Neural cell (in vitro differentiated cells): ENCODE measurements around the gene KLC1. TPM values are rescaled to one million over a fixed set of nuclear protein-coding genes. Genes with fewer than 3 reads are reported as not detected.

Experiments used
- H2AFZ ChIP-seq: fragments of 200-600, 300-800 bp; sonication (generic), shearing (Covaris generic); 2 replicates; pipeline ENCODE4 v1.6.0; 2014; ENCODE audit warnings: low read depth, mild to moderate bottlenecking, antibody characterized with exemption, low read length, moderate library complexity
- H3F3A ChIP-seq: fragments of 200-600 bp; shearing (Covaris generic); 2 replicates; pipeline ENCODE4 v1.6.1; 2016; ENCODE audit warnings: mild to moderate bottlenecking, moderate library complexity, mixed read lengths, antibody characterized with exemption, low read length; ENCODE audit not compliant: insufficient read depth, poor library complexity, severe bottlenecking
- H3K27ac ChIP-seq: fragments of 200-600, 300-800 bp; sonication (generic), shearing (Covaris generic); 2 replicates; pipeline ENCODE4 v1.5.1; 2014; ENCODE audit warnings: mild to moderate bottlenecking, low read length, moderate library complexity
- H3K27me3 ChIP-seq: fragments of 300-800, 200-600 bp; sonication (generic), shearing (Covaris generic); 2 replicates; pipeline ENCODE4 v1.6.0; 2014; ENCODE audit warnings: mild to moderate bottlenecking, low read depth, low read length, moderate library complexity; ENCODE audit not compliant: insufficient read depth
- H3K36me3 ChIP-seq: fragments of 300-800, 200-600 bp; sonication (generic), shearing (Covaris generic); 2 replicates; pipeline ENCODE4 v1.5.1; 2014; ENCODE audit warnings: mild to moderate bottlenecking, antibody characterized with exemption, low read length, moderate library complexity; ENCODE audit not compliant: insufficient read depth
- H3K4me2 ChIP-seq: fragments of 300-800, 200-600 bp; sonication (generic), shearing (Covaris generic); 2 replicates; pipeline ENCODE4 v1.6.0; 2014; ENCODE audit warnings: mild to moderate bottlenecking, low read length
- H3K4me3 ChIP-seq: fragments of 300-800, 200-600 bp; sonication (generic), shearing (Covaris generic); 2 replicates; pipeline ENCODE4 v1.5.1; 2014; ENCODE audit warnings: mild to moderate bottlenecking, low read length, moderate library complexity
- H3K79me2 ChIP-seq: fragments of 200-600 bp; shearing (Covaris generic); replicated peaks from 2 replicates; pipeline ENCODE4 v1.6.0; 2014; ENCODE audit warnings: mild to moderate bottlenecking, low read length, moderate library complexity; ENCODE audit not compliant: insufficient read depth
- H3K9ac ChIP-seq: fragments of 300-800, 200-600 bp; sonication (generic), shearing (Covaris generic); 2 replicates; pipeline ENCODE4 v1.6.1; 2016; ENCODE audit warnings: mild to moderate bottlenecking, low read length, mixed read lengths
- H3K9me2 ChIP-seq: fragments of 200-600 bp; shearing (Covaris generic); 2 replicates; pipeline ENCODE4 v1.6.1; 2016; ENCODE audit warnings: mild to moderate bottlenecking, low read length, mixed read lengths; ENCODE audit not compliant: insufficient read depth
- H3K9me3 ChIP-seq: fragments of 200-600, 300-800 bp; sonication (generic), shearing (Covaris generic); 2 replicates; pipeline ENCODE4 v1.6.1; 2016; ENCODE audit warnings: mild to moderate bottlenecking, mixed run types, low read length, moderate library complexity, mixed read lengths
- H4K20me1 ChIP-seq: fragments of 200-600 bp; shearing (Covaris generic); 2 replicates; pipeline ENCODE4 v1.6.1; 2016; ENCODE audit warnings: mild to moderate bottlenecking, mixed run types; ENCODE audit not compliant: insufficient read depth
- CTCF ChIP-seq: fragments of 450-650 bp; IDR thresholded peaks from 2 replicates; pipeline ENCODE4 v1.5.1; 2014; ENCODE audit warnings: antibody characterized with exemption, mild to moderate bottlenecking, moderate library complexity; ENCODE audit not compliant: poor library complexity, severe bottlenecking
- RAD21 ChIP-seq: fragments of 450-650 bp; conservative IDR thresholded peaks from 2 replicates; pipeline ENCODE4 v1.6.1; 2014; ENCODE audit warnings: antibody characterized with exemption, mild to moderate bottlenecking, moderate library complexity
- SMC3 ChIP-seq: fragments of 450-650 bp; conservative IDR thresholded peaks from 2 replicates; pipeline ENCODE4 v1.6.1; 2014; ENCODE audit warnings: antibody characterized with exemption, mild to moderate bottlenecking, moderate library complexity; ENCODE audit not compliant: poor library complexity
- polyA plus RNA-seq: library from polyadenylated mRNA; depleted of rRNA; stranded (reverse); fragments of >200 nt; gene quantifications from 2 replicates; pipeline ENCODE4 v1.2.3, GENCODE V29; 2014
- TF ChIP-seq, protein P1 (sequence below): IDR thresholded peaks from 2 replicates; pipeline ENCODE4 v1.6.1; 2012; ENCODE audit warnings: borderline replicate concordance

KLC1 gene
- polyA plus RNA-seq, 1 donor from 2014 or later = 1,272 TPM

DNA sequence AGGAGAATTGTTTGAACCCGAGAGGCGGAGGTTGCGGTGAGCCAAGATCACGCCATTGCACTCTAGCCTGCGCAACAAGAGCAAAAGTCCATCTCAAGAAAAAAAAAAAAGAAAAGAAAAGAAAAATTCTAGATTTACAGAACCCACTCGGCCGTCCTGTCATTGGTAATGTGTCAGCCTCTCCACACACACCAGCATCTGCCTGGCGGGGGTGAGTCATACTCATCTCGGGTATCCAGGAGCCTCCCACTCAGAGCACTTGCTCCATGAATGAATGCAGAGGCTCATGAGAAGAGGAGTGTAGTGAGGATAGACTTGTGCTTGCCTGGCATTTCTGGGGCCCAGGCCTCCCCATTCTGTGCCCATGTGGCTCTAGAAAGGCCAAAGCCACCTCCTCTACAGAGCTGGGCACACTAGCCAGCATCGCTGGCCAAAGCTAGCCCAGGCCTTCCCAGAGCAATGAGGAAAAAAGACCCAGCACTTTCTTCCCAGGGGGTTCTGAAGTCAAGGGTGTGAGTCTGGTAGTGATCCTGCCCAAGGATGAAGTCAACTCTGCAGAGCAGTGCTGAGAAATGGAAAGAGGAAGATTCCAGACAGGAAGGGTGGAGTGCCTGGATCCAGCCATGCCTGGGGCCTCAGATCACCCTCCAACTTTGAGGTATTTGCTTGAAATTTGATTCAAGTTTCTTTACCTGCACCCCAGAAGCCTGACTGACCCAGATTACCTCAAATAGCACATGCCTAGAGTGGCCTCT lies 31.2 kb upstream of the KLC1 start:
- H3K36me3 ChIP-seq = no peaks in the 10 kb centered on the region
- no peak overlapping the region for H3K4me2 ChIP-seq

GRCh38 chr14:103600503-103600902 lies 28.5 kb upstream of the KLC1 start:
- H3K4me2 ChIP-seq = no peak overlapping the region
- H3K79me2 ChIP-seq = no peaks in the 10 kb centered on the region
- H2AFZ ChIP-seq = no peak overlapping the region
- no peaks in the 10 kb centered on the region for H3F3A ChIP-seq
- TF ChIP-seq, protein P1, sequence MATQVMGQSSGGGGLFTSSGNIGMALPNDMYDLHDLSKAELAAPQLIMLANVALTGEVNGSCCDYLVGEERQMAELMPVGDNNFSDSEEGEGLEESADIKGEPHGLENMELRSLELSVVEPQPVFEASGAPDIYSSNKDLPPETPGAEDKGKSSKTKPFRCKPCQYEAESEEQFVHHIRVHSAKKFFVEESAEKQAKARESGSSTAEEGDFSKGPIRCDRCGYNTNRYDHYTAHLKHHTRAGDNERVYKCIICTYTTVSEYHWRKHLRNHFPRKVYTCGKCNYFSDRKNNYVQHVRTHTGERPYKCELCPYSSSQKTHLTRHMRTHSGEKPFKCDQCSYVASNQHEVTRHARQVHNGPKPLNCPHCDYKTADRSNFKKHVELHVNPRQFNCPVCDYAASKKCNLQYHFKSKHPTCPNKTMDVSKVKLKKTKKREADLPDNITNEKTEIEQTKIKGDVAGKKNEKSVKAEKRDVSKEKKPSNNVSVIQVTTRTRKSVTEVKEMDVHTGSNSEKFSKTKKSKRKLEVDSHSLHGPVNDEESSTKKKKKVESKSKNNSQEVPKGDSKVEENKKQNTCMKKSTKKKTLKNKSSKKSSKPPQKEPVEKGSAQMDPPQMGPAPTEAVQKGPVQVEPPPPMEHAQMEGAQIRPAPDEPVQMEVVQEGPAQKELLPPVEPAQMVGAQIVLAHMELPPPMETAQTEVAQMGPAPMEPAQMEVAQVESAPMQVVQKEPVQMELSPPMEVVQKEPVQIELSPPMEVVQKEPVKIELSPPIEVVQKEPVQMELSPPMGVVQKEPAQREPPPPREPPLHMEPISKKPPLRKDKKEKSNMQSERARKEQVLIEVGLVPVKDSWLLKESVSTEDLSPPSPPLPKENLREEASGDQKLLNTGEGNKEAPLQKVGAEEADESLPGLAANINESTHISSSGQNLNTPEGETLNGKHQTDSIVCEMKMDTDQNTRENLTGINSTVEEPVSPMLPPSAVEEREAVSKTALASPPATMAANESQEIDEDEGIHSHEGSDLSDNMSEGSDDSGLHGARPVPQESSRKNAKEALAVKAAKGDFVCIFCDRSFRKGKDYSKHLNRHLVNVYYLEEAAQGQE = no peak
- TF ChIP-seq RAD21 (no peak), SMC3 (no peak), CTCF (no peak)
- no peaks in the 10 kb centered on the region for H3K36me3 ChIP-seq
- H3K9me2 ChIP-seq = no peaks in the 10 kb centered on the region
- H3K4me3 ChIP-seq = no peak overlapping the region
- no peak overlapping the region for H3K9ac ChIP-seq
- H3K27me3 ChIP-seq = no peaks in the 10 kb centered on the region
- H3K9me3 ChIP-seq = no peaks in the 10 kb centered on the region
- H4K20me1 ChIP-seq = no peaks in the 10 kb centered on the region
- no peak overlapping the region for H3K27ac ChIP-seq

More for the DNA sequence above, 31.2 kb upstream of the KLC1 start:
- no peaks in the 10 kb centered on the region for H3K9me3 ChIP-seq
- H2AFZ ChIP-seq = no peak overlapping the region
- TF ChIP-seq, protein P1 = no peak
- TF ChIP-seq SMC3 = no peak
- H3K27me3 ChIP-seq = no peaks in the 10 kb centered on the region
- no peaks in the 10 kb centered on the region for H3K79me2 ChIP-seq
- no peak overlapping the region for H3K9ac ChIP-seq
- no peaks in the 10 kb centered on the region for H4K20me1 ChIP-seq
- no peak overlapping the region for H3K27ac ChIP-seq
- H3K4me3 ChIP-seq = no peak overlapping the region
- H3K9me2 ChIP-seq = no peaks in the 10 kb centered on the region
- H3F3A ChIP-seq = peaks cover 4% of the 10 kb centered on the region
